HEK293T (cell line): ENCODE measurements around the gene SLC6A11.

Source experiments
- CTCF ChIA-PET: fragments of 350-600 bp; formaldehyde crosslinking; extraction: SDS; loops from one replicate; lab custom pipeline; 2021; ENCODE audit warnings: antibody characterized with exemption, inconsistent platforms; lab: Yijun Ruan, JAX
- POLR2A ChIA-PET: fragments of 350-600 bp; formaldehyde crosslinking; extraction: SDS; loops from one replicate; lab custom pipeline; 2020; ENCODE audit warnings: antibody characterized with exemption, inconsistent platforms; lab: Yijun Ruan, JAX
- DNase-seq: peaks from one replicate; pipeline ENCODE4 v3.0.0; 2012; ENCODE audit warnings: mixed read lengths; ENCODE audit errors: extremely low spot score
- ARNT ChIP-seq: fragments of 450-650 bp; IDR thresholded peaks from 2 replicates; pipeline ENCODE4 v1.6.1; 2017; ENCODE audit warnings: mild to moderate bottlenecking
- BHLHE40 ChIP-seq: fragments of 450-650 bp; IDR thresholded peaks from 2 replicates; pipeline ENCODE4 v1.6.1; 2016; ENCODE audit warnings: mild to moderate bottlenecking, moderate library complexity, borderline replicate concordance
- CTBP1 ChIP-seq: fragments of 450-650 bp; IDR thresholded peaks from 2 replicates; pipeline ENCODE4 v1.6.1; 2016; ENCODE audit warnings: borderline replicate concordance
- ELF4 ChIP-seq: fragments of 450-650 bp; IDR thresholded peaks from 2 replicates; pipeline ENCODE4 v1.6.1; 2017; ENCODE audit warnings: antibody characterized with exemption
- FOXA1 ChIP-seq: fragments of 450-650 bp; IDR thresholded peaks from 2 replicates; pipeline ENCODE4 v1.6.1; 2016; ENCODE audit warnings: mild to moderate bottlenecking
- FOXK2 ChIP-seq: fragments of 450-650 bp; IDR thresholded peaks from 2 replicates; pipeline ENCODE4 v1.6.1; 2016; ENCODE audit warnings: mild to moderate bottlenecking
- FOXM1 ChIP-seq: fragments of 450-650 bp; IDR thresholded peaks from 2 replicates; pipeline ENCODE4 v1.6.1; 2017; ENCODE audit warnings: mild to moderate bottlenecking, borderline replicate concordance
- HDGF ChIP-seq: fragments of 450-650 bp; IDR thresholded peaks from 2 replicates; pipeline ENCODE4 v1.6.1; 2017; ENCODE audit warnings: antibody characterized with exemption, borderline replicate concordance
- L3MBTL2 ChIP-seq: fragments of 450-650 bp; conservative IDR thresholded peaks from 2 replicates; pipeline ENCODE4 v1.6.1; 2016; ENCODE audit warnings: mild to moderate bottlenecking
- LEF1 ChIP-seq: fragments of 450-650 bp; IDR thresholded peaks from 2 replicates; pipeline ENCODE4 v1.6.1; 2017; ENCODE audit warnings: mild to moderate bottlenecking, borderline replicate concordance
- NFRKB ChIP-seq: fragments of 450-650 bp; IDR thresholded peaks from 2 replicates; pipeline ENCODE4 v1.6.1; 2016; ENCODE audit warnings: mild to moderate bottlenecking, moderate library complexity
- SP1 ChIP-seq: fragments of 450-650 bp; IDR thresholded peaks from 2 replicates; pipeline ENCODE4 v1.6.1; 2017
- SUZ12 ChIP-seq: fragments of 450-650 bp; IDR thresholded peaks from 2 replicates; pipeline ENCODE4 v1.6.1; 2016; ENCODE audit warnings: mild to moderate bottlenecking
- TARDBP ChIP-seq: fragments of 450-650 bp; IDR thresholded peaks from 2 replicates; pipeline ENCODE4 v1.6.1; 2016
- ZNF384 ChIP-seq: fragments of 450-650 bp; IDR thresholded peaks from 2 replicates; pipeline ENCODE4 v1.6.1; 2016
- TF ChIP-seq, protein P1 (sequence below): fragments of 450-650 bp; IDR thresholded peaks from 2 replicates; pipeline ENCODE4 v1.6.1; 2016

Gene SLC6A11

GRCh38 chr3:10972072-10972782, 156.2 kb downstream of the SLC6A11 start:
- TF ChIP-seq CTBP1 (no peak), HDGF (no peak), NFRKB (no peak), FOXM1 (no peak), L3MBTL2 (no peak), TARDBP (no peak), FOXA1 (no peak), SUZ12 (no peak), FOXK2 (no peak), LEF1 (no peak), BHLHE40 (no peak), ARNT (no peak), ELF4 (no peak), ZNF384 (no peak)
- TF ChIP-seq, protein P1, sequence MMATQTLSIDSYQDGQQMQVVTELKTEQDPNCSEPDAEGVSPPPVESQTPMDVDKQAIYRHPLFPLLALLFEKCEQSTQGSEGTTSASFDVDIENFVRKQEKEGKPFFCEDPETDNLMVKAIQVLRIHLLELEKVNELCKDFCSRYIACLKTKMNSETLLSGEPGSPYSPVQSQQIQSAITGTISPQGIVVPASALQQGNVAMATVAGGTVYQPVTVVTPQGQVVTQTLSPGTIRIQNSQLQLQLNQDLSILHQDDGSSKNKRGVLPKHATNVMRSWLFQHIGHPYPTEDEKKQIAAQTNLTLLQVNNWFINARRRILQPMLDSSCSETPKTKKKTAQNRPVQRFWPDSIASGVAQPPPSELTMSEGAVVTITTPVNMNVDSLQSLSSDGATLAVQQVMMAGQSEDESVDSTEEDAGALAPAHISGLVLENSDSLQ: no peak
- POLR2A ChIA-PET: no interaction called here
- DNase-seq: no peak
- CTCF ChIA-PET: no interaction called here

- TF ChIP-seq, protein P1: no peak
- TF ChIP-seq NFRKB (no peak), ARNT (no peak), BHLHE40 (no peak), LEF1 (no peak), L3MBTL2 (no peak)
- CTCF ChIA-PET: no interaction called here
- DNase-seq: no peak
- POLR2A ChIA-PET: no interaction called here
Measured at GRCh38 chr3:10973046-10973595, 157.1 kb downstream of the SLC6A11 start.

GRCh38 chr3:10974131-10974530, 158.1 kb downstream of the SLC6A11 start:
- ChIA-PET CTCF (interaction anchor here (0.5 to 0.9 kb wide), 2 partner anchors 9 to 141 kb away, joined by 3 read pairs; no protein-coding TSS in a partner anchor), POLR2A (no interaction called here)
- TF ChIP-seq FOXM1 (no peak), ZNF384 (no peak), FOXK2 (no peak), SP1 (no peak), BHLHE40 (no peak), ARNT (no peak), TARDBP (no peak), LEF1 (no peak), FOXA1 (no peak), CTBP1 (no peak), L3MBTL2 (no peak), SUZ12 (no peak), HDGF (no peak), ELF4 (no peak), NFRKB (no peak)
- TF ChIP-seq, protein P1: no peak
- DNase-seq: no peak

DNA sequence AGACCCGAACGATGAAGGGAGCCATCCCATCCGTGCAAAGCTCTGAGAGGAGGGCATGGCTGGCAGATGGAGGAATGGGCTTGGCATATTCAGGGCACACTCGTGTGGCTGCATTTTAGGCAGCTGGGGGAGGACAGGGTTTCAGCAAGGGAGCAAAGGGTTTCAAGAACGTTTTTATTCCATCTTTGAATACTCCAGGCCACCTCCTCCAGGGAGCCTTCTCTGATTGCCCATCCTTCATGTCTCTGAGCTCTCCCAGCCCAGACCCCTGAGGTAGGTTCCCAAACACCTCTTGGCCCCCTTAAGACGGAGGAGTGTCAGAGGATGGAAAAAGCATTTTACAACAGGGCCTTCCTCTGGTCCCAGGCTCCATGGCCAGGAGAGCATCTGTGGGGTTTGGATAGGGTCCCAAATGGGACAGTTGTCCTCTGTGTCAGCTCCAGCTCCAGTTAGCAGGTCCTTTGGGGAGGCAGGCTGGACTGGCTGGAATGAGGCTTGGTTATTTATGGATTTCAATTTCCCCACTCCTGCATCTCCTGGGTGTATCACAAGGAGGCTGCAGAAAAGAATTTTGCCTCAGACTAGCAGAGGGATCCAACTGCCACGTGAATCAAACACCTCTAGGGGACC, 158.8 kb downstream of the SLC6A11 start:
- no peak for DNase-seq
- ChIA-PET POLR2A (no interaction called here), CTCF (interaction anchor here (0.9 kb wide), 1 partner anchor 8 kb away, joined by 3 read pairs; no protein-coding TSS in a partner anchor)
- no peak for TF ChIP-seq HDGF

GRCh38 chr3:10975695-10976234, 159.7 kb downstream of the SLC6A11 start:
- ChIA-PET CTCF (no interaction called here), POLR2A (no interaction called here)
- TF ChIP-seq TARDBP: no peak
- TF ChIP-seq FOXA1: no peak
- TF ChIP-seq SP1: no peak
- DNase-seq: no peak

DNA sequence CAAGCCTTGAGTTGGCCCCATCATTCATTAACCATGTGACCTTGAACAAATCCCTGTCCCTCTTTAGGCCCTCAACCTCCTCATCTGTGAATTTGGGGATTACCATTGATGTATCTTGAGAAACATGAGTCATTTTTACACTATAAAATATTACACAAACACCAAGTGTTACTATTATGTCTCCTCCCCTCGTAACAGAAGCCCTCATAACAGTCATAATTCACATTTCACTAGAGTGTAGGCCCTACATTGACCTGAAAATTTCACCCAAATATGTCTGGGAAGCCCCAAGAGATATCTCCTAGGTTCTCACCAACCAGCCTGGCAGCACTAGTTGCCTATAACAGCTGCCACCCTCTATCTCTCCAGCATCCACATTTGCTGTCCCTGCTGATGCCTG, 160.7 kb downstream of the SLC6A11 start:
- no peak for TF ChIP-seq HDGF
- TF ChIP-seq FOXM1: no peak
- no peak for TF ChIP-seq ZNF384
- no peak for TF ChIP-seq ARNT
- no peak for TF ChIP-seq FOXK2
- TF ChIP-seq BHLHE40: no peak
- TF ChIP-seq, protein P1: no peak
- no peak for TF ChIP-seq TARDBP
- TF ChIP-seq SP1: no peak
- TF ChIP-seq LEF1: no peak
- TF ChIP-seq FOXA1: no peak
- TF ChIP-seq CTBP1: no peak
- TF ChIP-seq ELF4: no peak
- TF ChIP-seq NFRKB: no peak
- TF ChIP-seq L3MBTL2: no peak
- TF ChIP-seq SUZ12: no peak
- CTCF ChIA-PET: no interaction called here
- DNase-seq: no peak
- POLR2A ChIA-PET: no interaction called here
